MG63 (cell line): ENCODE measurements around the gene CDK5R2. TPM values are rescaled to one million over a fixed set of nuclear protein-coding genes. Genes with fewer than 3 reads are reported as not detected.
A peak's percentile ranks its signal among the peaks of the same experiment; 100 is the strongest.

Experiments
- DNase-seq: peaks from one replicate; pipeline ENCODE4 v3.0.0-alpha.2; 2020
- H3K27me3 ChIP-seq: fragments of 250-450 bp; sonication (Bioruptor Pico); 2 replicates; pipeline ENCODE4 v1.5.1; 2020; ENCODE audit warnings: mild to moderate bottlenecking, moderate library complexity
- H3K36me3 ChIP-seq: fragments of 250-450 bp; sonication (Bioruptor Pico); 2 replicates; pipeline ENCODE4 v1.5.1; 2020; ENCODE audit warnings: mild to moderate bottlenecking, moderate library complexity
- H3K4me3 ChIP-seq: fragments of 250-450 bp; sonication (Bioruptor Pico); 2 replicates; pipeline ENCODE4 v1.5.1; 2020; ENCODE audit warnings: mild to moderate bottlenecking, moderate library complexity
- H3K9me3 ChIP-seq: fragments of 250-450 bp; sonication (Bioruptor Pico); 2 replicates; pipeline ENCODE4 v1.5.1; 2020; ENCODE audit warnings: mild to moderate bottlenecking, moderate library complexity
- total RNA-seq: library from RNA; depleted of rRNA; stranded (reverse); fragments of >200 nt; shearing (Covaris generic); gene quantifications from 2 replicates; pipeline ENCODE4 v1.2.3, GENCODE V29; 2014; ENCODE audit warnings: low replicate concordance

CDK5R2 gene
- total RNA-seq, 1 experiment from 2014 or later: not detected

DNA sequence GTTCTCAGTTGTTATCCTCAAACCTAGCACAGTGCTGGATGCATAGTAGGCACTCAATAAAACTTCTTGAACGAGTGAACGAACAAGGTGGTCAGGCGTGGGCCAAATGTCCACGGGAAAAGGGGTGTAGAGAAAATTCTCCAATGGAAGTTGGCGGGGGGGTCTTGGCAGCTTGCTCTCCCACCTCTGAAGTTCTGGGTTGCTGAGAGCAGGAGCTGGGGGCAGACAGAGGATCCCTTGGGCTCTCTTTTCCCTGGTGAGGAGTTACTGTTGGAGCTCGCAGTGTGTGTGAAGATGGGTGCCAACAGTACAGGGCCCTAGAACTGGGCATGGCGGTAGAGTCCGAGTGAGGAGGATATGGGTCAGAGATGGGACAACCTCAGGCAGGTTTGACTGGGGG is 36.1 kb downstream of the CDK5R2 start:
- Histone ChIP-seq H3K36me3 (no peaks in the 10 kb centered on the region), H3K4me3 (no peak overlapping the region), H3K27me3 (0 out of 2 replicates have a peak, but pooled peaks cover 2% of the 10 kb centered on the region), H3K9me3 (no peaks in the 10 kb centered on the region)
- no peak for DNase-seq

DNA sequence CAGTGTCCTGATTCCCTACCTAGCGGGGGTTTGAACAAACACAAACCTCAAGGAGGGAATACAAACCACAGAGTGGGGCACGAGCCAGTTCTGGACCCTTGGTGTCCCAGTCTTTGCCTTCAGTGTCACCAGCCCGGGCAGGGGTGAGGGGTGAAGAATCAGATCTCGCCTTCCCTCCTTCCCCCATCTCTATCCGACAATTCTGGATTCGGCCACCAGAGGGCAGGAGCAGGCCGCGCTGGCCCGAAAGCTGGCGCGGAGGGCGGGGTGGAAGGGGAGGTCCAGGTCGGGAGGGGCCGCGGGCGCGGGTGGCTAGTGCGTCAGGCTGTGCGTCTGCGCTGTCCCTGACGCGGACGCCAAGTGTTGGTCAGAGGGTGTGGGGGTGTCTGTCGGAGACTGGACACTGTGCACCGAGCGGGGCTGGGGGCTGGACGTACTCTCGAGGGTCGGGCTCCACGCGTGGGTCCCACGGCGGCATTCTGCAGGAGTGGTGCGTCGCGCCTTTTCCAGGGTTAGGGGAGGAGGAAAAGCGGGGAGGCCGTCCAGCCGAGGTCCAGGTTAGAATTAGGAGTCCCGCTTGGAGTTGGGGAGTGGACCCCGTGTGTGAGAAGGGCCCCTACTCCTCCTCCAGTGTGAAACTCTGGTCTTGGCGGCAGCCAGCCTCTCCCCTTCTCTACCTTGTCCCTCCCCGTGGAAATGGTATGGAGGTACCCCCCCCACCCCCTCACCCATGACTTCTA is 36.7 kb downstream of the CDK5R2 start:
- no peaks in the 10 kb centered on the region for H3K9me3 ChIP-seq
- H3K36me3 ChIP-seq: no peaks in the 10 kb centered on the region
- peak; percentile 87 for DNase-seq
- H3K4me3 ChIP-seq: peak overlapping the region; percentile 37
- 0 out of 2 replicates have a peak, but pooled peaks cover 2% of the 10 kb centered on the region for H3K27me3 ChIP-seq

GRCh38 chr2:218996937-218997336 is 37.5 kb downstream of the CDK5R2 start:
- Histone ChIP-seq H3K27me3 (0 out of 2 replicates have a peak, but pooled peaks cover 2% of the 10 kb centered on the region), H3K9me3 (no peaks in the 10 kb centered on the region), H3K36me3 (no peaks in the 10 kb centered on the region), H3K4me3 (no peak overlapping the region)
- no peak for DNase-seq

GRCh38 chr2:218997731-218998130 is 38.3 kb downstream of the CDK5R2 start:
- Histone ChIP-seq H3K4me3 (no peak overlapping the region), H3K9me3 (no peaks in the 10 kb centered on the region), H3K27me3 (peaks cover 2% of the 10 kb centered on the region; the same call in 1 of the 2 replicates), H3K36me3 (no peaks in the 10 kb centered on the region)
- DNase-seq: no peak

GRCh38 chr2:218998414-218999002 is 39.0 kb downstream of the CDK5R2 start:
- Histone ChIP-seq H3K27me3 (peaks cover under 1% of the 10 kb centered on the region; the same call in 1 of the 2 replicates), H3K36me3 (no peaks in the 10 kb centered on the region), H3K4me3 (no peak overlapping the region), H3K9me3 (no peaks in the 10 kb centered on the region)
- DNase-seq: peak; percentile 88

DNA sequence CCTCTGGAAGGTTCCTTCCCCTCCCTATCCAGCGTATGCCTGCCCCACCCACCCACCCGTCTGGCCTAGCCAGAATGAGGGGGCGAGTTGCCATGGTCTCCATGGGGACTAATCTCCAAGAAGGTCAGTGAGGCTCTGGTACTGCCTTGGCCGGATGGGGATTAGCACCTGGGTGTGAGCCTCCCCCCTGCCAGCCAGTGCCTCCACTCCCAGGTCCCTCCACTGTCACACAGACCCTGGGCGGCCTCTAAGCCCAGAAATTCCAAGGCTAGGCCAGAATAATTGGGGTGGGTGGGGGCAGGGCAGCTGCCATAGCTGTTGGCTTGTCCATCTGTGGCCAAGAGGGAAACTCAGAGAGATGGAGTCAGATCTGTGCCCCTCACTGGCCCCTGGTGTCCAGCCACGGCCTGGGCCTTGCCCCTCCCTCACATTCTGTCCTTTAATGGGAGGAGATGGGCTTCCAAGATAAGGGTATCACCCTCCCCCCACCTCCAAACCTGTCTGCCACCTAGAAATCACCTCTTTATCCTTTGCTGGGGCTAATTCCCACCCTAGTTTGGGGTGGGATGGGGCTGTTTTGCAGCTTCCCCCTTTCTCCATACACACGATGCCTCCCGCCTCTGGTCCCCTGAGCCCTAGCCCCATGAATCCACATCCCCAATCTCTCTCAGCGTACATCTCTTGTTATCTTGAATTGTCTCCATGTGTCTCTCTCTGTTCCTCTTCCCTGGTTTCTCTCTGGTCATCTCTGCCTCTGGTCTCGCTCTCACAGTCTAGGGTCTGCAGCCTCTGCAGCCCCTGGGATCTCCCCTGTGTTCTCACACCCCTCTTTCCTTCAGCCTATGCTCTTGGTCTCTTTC is 39.8 kb downstream of the CDK5R2 start:
- Histone ChIP-seq H3K36me3 (no peaks in the 10 kb centered on the region), H3K27me3 (no peaks in the 10 kb centered on the region; the same call in 1 of the 2 replicates), H3K4me3 (no peak overlapping the region), H3K9me3 (no peaks in the 10 kb centered on the region)
- DNase-seq: peak; percentile 82

DNA sequence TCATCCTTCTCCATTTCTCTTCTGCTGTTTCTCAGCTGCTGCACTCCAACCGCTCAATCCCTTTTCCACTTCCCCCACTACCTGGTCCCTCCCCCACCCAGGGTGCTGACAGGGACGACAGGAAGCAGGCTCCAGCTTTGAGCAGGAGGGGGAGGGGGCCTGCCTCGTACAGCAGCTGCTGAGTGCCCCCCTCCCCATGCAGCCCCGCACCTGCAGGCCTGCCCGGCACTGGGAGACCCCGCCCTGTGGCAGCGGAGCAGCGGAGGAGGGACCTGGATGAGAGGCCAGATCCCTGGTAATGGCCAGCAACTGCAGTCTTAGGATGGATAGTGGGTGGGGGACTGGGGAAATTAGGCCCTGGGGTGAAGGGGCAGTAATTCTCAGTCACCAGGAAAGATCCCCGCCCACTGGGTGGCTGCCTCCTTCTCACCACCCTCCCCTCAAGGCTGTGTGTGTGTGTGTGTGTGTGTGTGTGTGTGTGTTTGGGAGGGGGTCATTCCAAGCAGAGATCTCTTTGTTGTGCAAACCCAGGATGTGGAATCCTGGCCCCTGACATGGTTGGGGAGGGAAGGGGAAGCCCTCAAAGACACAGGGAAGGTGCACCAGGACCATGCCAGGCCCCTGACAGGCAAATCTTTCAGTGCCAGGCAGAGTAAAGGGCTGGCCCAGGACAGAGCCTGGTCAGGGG is 40.6 kb downstream of the CDK5R2 start:
- Histone ChIP-seq H3K27me3 (no peaks in the 10 kb centered on the region; the same call in 1 of the 2 replicates), H3K9me3 (no peaks in the 10 kb centered on the region), H3K4me3 (no peak overlapping the region), H3K36me3 (no peaks in the 10 kb centered on the region)
- DNase-seq: no peak

DNA sequence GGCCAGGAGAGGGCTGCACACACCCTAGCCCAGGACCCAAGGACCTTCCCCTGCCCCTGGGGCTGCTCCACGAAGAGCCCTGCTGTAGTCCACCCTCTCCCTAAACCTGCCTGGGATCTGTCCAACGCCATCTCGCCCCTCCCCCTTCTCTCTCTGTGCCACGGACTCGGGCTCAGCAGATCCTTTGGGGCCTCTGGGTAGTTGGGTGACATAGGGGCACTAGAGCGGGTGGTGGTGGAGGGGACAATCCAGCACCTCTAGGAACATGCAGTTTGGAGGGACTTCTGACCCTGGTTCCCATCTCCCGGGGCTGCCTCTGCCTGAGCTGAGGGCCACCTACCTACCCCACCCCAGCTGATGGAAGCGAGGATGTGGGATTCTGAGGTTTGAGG is 41.1 kb downstream of the CDK5R2 start:
- Histone ChIP-seq H3K27me3 (no peaks in the 10 kb centered on the region; the same call in 1 of the 2 replicates), H3K9me3 (no peaks in the 10 kb centered on the region)

DNA sequence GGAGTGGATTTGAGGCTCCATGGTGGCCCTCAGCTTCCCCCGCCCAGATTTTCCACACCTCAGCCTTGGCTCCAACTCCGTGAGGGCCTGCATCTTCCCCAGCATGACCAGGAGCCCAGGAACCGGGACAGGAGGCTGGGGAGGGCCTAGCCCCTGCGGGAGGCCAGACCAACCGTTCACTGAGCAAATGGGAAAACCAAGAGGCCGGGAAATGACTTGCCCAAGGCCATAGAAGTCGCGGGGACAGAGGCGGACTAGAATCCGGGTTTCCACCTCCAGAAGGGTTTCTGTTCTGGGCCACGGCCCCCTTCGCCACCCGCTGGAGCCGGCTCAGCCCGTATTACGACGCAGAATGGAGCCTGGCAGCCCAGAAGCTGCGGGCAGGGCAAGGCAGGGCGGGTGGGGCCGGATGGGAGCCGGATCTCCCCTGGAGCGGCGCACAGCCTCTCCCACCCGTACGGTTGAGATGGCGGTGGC is 41.7 kb downstream of the CDK5R2 start:
- no peaks in the 10 kb centered on the region for H3K36me3 ChIP-seq
- H3K9me3 ChIP-seq: no peaks in the 10 kb centered on the region
- H3K27me3 ChIP-seq: no peaks in the 10 kb centered on the region; the same call in 1 of the 2 replicates
- DNase-seq: no peak
- H3K4me3 ChIP-seq: no peak overlapping the region

More for the DNA sequence above, 41.1 kb downstream of the CDK5R2 start:
- no peak for DNase-seq
- Histone ChIP-seq H3K36me3 (no peaks in the 10 kb centered on the region), H3K4me3 (no peak overlapping the region)

DNA sequence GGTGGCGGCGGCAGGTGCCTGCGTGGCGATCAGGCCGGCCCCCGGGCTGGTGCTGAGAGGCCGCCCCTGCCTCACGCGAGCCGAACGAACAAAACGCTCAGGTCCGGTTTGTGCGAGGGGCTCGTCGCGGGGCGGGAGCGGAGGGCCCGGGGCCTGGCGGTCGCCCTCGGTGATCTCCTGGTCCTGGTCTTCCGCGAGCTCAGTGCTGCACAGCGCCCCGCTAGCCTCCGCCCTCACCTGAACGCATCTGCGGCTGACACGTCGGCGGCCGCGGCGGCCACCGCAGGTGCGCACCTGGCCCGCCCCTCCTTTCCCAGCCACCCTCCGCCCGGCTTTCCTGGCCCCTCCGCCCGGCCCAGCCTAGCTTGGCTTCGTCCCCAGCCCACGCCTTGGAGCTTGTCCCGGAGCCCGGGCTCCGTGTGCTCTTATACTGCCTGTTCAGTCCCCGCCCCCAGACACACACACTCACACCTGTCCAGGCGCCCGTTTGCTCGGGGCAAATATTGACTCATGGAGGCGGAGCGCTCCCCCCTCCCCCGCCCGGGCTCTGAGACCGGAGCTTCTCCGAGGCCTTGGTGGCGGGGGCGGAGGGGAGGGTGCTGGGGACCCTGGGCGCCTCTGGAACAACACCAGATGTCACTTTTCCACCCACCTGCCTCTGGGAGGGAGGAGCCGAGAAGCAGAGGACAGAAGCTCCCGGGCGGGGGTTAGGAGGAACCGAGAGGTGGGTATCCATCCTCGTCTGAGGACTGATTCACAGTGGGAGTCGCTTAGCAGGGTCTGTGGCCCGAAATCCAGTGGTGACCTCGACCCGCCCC is 42.3 kb downstream of the CDK5R2 start:
- Histone ChIP-seq H3K27me3 (no peaks in the 10 kb centered on the region; the same call in 1 of the 2 replicates), H3K36me3 (no peaks in the 10 kb centered on the region), H3K9me3 (no peaks in the 10 kb centered on the region), H3K4me3 (no peak overlapping the region)
- no peak for DNase-seq

GRCh38 chr2:219002395-219003266 is 43.2 kb downstream of the CDK5R2 start:
- Histone ChIP-seq H3K4me3 (no peak overlapping the region), H3K36me3 (no peaks in the 10 kb centered on the region), H3K9me3 (no peaks in the 10 kb centered on the region), H3K27me3 (no peaks in the 10 kb centered on the region; the same call in 1 of the 2 replicates)
- DNase-seq: peak; percentile 22

DNA sequence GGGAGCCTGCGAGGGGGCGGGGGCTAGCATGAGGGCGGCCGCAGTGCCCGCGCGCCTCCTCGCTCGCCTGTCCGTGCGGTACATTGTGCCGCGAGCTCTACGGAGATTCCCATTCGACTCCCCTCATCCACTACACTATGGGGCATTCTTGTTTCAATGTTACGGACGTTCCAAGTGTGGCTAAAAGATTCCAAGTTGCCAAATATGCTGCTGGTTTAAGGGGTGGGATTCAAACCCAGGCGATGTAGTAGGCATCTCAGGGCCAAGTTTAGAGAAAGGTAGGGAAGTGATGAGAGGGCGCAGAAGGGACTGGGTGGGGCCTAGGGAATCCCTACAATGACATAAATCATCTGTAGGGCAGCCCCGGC is 43.8 kb downstream of the CDK5R2 start:
- H3K4me3 ChIP-seq: no peak overlapping the region
- H3K36me3 ChIP-seq: no peaks in the 10 kb centered on the region
- DNase-seq: no peak
- no peaks in the 10 kb centered on the region; the same call in 1 of the 2 replicates for H3K27me3 ChIP-seq
- no peaks in the 10 kb centered on the region for H3K9me3 ChIP-seq

GRCh38 chr2:219003979-219004378 is 44.5 kb downstream of the CDK5R2 start:
- H3K27me3 ChIP-seq: no peaks in the 10 kb centered on the region; the same call in 1 of the 2 replicates
- no peaks in the 10 kb centered on the region for H3K9me3 ChIP-seq
- H3K36me3 ChIP-seq: no peaks in the 10 kb centered on the region
- no peak overlapping the region for H3K4me3 ChIP-seq
- DNase-seq: no peak

DNA sequence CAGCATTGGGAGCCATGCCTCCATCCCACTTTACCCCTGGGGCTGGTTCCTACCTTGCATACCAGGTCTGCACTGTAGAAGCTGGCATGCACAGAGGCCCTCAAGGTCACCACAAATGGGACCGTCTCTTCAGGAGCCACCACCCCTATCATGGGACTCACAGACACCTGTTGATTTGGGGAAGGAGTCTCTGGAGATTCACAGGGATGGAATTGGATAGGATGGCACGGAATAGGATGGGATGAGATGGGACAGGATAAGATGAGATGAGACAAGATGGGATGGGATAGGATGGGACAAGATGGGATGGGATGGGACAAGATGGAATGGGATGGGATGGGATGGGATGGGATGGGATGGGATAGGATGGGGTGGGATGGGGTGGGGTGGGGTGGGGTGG is 49.8 kb downstream of the CDK5R2 start:
- no peak overlapping the region for H3K4me3 ChIP-seq

More for the DNA sequence above, 49.8 kb downstream of the CDK5R2 start:
- no peak for DNase-seq
- Histone ChIP-seq H3K27me3 (no peaks in the 10 kb centered on the region), H3K9me3 (no peaks in the 10 kb centered on the region), H3K36me3 (no peaks in the 10 kb centered on the region)
